ENCODE measurements around the gene EXOSC5. TPM values are rescaled to one million over a fixed set of nuclear protein-coding genes. Genes with fewer than 3 reads are reported as not detected.
"Not testable (repeated sequence)": the region's sequence is repeated elsewhere in the genome, so short reads cannot be mapped to it uniquely, and the experiment has no call there.

EXOSC5 gene
- total RNA-seq (2014; rRNA removed; shearing (Covaris generic)): 24.4 and 33.6 TPM in 2 replicates

DNA sequence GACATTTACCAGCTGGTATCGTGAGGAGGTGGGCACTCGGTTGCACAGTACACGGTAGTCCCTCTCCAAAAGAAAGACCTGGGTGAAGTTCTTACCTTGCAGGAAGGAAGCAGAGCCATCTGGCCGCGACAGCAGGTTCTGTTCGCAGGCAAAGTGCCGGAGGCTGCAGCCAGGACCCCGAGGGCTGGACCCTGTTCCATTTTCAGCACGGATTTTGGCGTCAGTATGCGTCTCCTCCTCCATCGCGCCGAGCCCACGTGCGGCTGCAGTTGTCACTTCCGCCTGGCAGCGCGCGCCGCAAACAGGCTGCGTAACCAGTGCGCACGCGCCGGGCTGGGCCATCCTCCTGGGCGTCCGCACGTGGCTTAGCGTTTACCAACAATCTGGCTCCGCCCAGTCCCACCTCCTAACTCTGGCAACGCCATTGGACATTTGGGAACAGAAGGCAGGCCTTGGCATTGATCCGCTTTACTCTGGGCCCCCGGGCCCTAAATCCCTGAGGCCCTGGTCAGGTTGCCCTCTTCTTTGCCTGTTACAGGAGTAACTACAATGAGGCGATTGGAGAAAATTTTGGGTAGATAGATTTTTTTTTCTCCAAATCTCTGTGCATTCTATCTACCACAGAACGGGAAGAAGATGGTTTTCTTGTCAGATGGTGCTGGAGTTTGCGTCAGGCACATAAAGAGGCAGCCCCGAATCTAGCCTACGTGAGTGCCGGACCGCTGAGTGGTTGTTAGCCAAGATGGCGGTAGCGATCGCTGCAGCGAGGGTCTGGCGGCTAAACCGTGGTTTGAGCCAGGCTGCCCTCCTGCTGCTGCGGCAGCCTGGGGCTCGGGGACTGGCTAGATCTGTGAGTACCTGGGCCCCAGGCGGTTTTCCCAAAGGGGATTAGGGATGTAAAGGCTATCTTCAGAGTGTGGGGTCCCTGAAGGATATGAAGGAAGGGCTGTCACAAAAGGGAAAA lies at the start of gene EXOSC5, which contains the start of gene BCKDHA:
EXOSC5 (minus strand) TSS at position 274 of the 964 bp plus-strand sequence; CDS start at position 243, 31 bp downstream.
BCKDHA (plus strand) TSS at position 733 of the 964 bp plus-strand sequence; CDS start at position 743, 10 bp downstream.
- Histone ChIP-seq H3K4me3 (peak within 1 kb of the TSS; percentile 62), H3K27ac (peak within 1 kb of the TSS; percentile 92), H3K27me3 (replicated peaks) (no peaks in the 10 kb centered on the region), H3K36me3 (no peaks in the 10 kb centered on the region), H3K4me1 (replicated peaks) (peaks cover 6% of the 10 kb centered on the region), H3K9me3 (replicated peaks) (no peaks in the 10 kb centered on the region)
- peak; percentile 100 for DNase-seq (ENCODE audit: low read depth in 1 of 2, low spot score in 2 of 2)

DNA sequence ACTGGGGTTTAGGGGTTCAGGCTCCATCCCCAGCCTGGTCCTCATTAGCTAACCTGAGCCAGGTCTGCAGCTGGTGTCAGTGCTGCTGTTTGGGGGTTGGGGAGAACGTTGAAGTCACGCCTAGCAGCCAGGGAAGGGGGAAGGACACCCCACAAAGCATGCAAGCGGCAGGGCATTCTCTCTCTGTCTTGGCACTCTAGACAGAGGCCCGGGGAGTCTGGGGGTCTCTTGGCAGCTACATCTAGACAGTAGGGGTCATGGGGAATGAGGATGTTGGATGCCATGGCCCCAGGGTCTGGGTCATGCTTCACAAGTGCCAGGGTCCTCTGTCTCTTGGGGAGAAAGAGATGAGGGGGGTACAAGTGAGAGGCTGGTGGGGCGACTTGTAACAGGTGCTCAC lies 48.4 kb upstream of the EXOSC5 start:
- Histone ChIP-seq H3K36me3 (no peaks in the 10 kb centered on the region), H3K27me3 (replicated peaks) (peaks cover 18% of the 10 kb centered on the region), H3K9me3 (replicated peaks) (no peaks in the 10 kb centered on the region), H3K4me1 (replicated peaks) (no peaks in the 10 kb centered on the region), H3K4me3 (no peak overlapping the region), H3K27ac (no peak overlapping the region)
- DNase-seq (ENCODE audit: low read depth in 1 of 2, low spot score in 2 of 2): no peak

DNA sequence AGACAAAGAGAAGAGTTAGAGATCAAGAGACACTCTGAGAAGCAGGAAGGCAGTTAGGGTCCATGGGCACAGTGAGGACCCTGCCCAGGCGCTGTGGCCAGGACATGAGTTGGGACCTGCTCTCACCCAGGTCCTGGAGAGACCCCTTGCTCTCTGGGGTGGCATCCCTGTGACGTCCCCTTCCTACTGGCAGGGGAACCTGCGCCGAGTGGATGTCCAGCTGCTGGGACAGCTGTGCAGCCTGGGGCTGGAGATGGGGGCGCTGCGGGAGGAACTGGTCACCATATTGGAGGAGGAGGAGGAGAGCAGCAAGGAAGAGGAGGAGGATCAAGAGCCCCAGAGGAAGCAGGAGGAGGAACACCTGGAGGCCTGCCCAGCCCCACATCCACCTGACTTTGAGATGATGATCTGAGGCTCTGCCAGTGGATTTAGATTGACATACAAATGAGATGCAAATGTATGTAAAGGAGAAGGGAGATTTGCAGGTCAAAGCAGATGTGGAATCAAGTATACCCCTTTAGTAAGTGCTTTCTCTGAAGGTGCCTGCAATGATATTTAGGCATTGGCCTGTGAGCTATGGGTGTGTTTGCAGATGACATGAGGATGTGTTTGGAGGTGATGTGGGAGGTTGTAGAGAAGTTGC lies 46.8 kb upstream of the EXOSC5 start:
- H3K4me3 ChIP-seq: no peak overlapping the region
- no peaks in the 10 kb centered on the region for H3K4me1 ChIP-seq (replicated peaks)
- no peak for DNase-seq (ENCODE audit: low read depth in 1 of 2, low spot score in 2 of 2)
- peaks cover 14% of the 10 kb centered on the region for H3K27me3 ChIP-seq (replicated peaks)
- H3K27ac ChIP-seq: no peak overlapping the region
- H3K9me3 ChIP-seq (replicated peaks): no peaks in the 10 kb centered on the region
- no peaks in the 10 kb centered on the region for H3K36me3 ChIP-seq

DNA sequence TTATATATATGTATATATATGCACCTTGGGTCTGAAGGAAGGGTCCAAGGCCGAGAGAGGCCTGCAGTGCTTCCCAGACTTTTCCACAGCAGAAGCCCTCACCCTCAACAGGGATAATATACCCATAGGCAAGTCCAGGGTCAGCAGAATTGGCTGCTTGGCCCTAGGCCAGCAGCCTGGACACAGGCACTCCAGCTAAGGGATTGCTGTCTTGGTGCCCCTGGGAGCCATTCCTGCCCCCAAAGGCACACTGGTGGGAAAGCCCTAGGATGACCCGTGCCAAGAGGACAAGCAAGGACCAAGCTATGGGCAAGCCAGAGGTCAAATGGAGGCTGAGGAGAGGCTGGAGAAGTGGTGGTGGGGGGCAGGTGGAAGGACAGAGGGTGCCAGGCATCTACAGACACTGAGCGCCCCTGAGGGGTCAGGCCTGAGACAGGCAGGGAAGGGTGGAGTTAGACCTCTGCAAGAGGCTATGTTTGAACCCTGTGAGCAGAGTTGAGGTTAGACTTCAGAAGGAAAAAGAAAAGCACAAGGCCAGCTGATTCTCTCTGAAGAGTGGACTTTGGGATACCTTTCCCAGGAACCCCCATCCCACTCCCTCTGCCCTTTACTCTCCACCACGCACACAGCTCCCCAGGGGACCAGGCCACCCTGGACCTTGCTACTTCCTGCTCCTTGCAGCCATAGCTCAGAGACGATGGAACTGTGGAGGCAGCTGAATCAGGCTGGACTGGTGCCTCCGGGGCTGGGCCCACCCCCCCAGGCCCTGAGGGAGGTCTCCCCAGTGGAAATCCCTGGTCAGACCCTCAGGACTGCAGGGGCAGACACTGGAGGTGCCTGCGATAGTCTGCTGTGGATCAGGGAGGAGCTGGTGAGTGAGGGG lies 45.6 kb upstream of the EXOSC5 start, which contains the start of gene ERICH4:
ERICH4 (plus strand) TSS at position 684 of the 883 bp plus-strand sequence; CDS start at position 698, 14 bp downstream.
- Histone ChIP-seq H3K27ac (no peak within 1 kb of the TSS), H3K9me3 (replicated peaks) (no peaks in the 10 kb centered on the region), H3K36me3 (peaks cover 6% of the 10 kb centered on the region), H3K4me3 (no peak within 1 kb of the TSS), H3K4me1 (replicated peaks) (no peaks in the 10 kb centered on the region), H3K27me3 (replicated peaks) (peaks cover 14% of the 10 kb centered on the region)
- no peak for DNase-seq (ENCODE audit: low read depth in 1 of 2, low spot score in 2 of 2)

DNA sequence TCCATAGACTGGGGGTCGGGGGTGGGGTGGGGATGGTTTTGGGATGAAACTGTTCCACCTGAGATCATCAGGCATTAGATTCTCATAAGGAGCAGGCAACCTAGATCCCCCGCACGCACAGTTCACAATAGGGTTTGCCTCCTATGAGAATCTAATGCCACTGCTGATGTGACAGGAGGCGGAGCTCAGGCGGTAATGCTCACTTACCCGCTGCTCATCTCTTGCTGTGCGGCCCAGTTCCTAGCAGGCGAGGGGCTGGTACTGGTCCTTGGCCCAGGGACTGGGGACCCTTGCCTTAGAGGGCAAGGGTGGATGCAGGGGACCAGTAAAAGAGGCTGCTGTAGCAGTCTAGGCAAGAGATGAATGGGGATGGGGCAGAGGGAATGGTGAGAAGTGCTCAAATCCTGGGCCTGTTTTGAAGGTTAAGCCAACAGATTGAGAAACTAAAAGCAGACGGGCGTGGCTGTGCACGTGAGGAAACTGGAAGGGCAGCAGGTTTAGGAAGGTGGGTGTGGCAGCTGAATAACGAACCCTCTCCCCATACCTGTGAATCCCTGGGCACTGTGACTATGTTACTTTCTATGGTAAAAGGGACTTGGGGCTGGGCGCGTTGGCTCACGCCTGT lies 44.3 kb upstream of the EXOSC5 start:
- no peak overlapping the region for H3K27ac ChIP-seq
- no peak for DNase-seq (ENCODE audit: low read depth in 1 of 2, low spot score in 2 of 2)
- H3K9me3 ChIP-seq (replicated peaks): no peaks in the 10 kb centered on the region
- H3K4me1 ChIP-seq (replicated peaks): no peaks in the 10 kb centered on the region
- H3K27me3 ChIP-seq (replicated peaks): peaks cover 14% of the 10 kb centered on the region
- H3K4me3 ChIP-seq: no peak overlapping the region
- H3K36me3 ChIP-seq: peaks cover 11% of the 10 kb centered on the region

DNA sequence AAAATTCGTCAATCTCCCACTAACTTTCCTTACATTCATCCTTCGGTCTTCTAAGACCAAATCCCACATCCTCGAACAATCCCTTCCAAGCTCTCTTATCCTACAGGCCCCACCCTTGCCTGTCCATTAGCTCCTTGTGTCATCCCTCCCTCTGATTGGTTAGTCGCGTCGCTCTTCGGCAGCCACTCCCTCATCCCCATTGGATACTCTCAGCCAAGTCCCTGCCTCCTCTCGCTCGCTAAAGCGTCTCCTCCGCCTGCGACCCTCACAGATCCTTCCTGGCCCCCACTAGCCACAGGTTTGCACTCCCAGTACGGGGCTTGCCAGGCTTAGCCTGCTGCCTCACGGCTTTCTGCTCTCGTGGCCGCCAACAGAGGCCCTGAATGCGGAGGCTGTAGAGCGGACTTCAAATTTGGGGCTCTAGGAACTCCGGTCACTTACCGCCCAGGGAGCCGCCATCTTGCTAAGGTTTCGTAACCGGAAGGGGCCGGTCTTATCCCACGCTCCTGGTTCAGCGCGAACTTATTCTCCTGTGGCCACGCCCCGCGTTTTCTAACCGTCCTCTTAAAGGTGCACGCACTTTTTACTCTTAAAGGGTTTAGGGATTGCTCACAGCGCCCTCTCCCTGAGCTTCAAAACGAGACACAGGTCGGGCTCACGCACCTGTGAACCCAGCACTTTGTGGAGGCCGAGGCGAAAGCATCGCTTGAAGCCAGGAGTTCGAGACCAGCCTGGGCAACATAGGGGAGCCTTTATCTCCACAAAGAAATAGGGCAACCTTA lies 42.5 kb upstream of the EXOSC5 start, which contains the start of gene DMAC2:
DMAC2 (minus strand) TSS at position 472 of the 782 bp plus-strand sequence; CDS start at position 459, 13 bp downstream.
- peaks cover 20% of the 10 kb centered on the region for H3K36me3 ChIP-seq
- H3K9me3 ChIP-seq (replicated peaks): no peaks in the 10 kb centered on the region
- peak within 1 kb of the TSS; percentile 90 for H3K27ac ChIP-seq
- peaks cover 6% of the 10 kb centered on the region for H3K27me3 ChIP-seq (replicated peaks)
- H3K4me3 ChIP-seq: peak within 1 kb of the TSS; percentile 78
- no peaks in the 10 kb centered on the region for H3K4me1 ChIP-seq (replicated peaks)
- peak; percentile 96 to 99 for DNase-seq (ENCODE audit: low read depth in 1 of 2, low spot score in 2 of 2)

DNA sequence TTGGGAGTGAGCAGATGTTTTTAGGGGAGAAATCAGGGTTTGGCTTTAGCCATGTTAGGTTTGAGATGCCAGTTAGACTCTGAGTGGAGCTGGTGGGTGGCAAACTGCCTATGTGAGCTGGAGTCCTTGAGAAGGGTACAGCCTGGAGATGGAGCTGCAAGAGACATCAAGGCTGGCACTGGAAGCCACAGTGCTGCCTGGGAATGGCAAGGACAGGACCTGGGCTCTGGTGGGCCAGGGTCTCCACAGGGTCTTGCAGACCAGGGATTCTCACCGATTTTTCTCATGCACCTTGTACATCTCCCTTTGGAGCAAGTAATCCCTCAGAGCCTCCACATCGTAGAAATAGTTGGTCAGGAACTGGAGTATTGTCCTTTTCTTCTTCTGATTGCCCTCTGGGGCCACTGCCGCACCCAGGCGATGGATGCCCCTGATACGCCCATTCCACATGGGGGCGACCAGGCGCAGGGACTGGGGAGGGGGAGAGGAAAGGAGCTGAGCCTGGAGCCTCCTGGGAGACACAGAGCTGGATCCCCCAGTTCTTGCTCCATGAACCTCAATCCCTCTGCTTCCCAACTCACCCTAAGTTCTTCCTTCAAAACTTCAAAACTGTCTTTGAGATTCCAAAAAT lies 40.9 kb upstream of the EXOSC5 start:
- DNase-seq (ENCODE audit: low read depth in 1 of 2, low spot score in 2 of 2): no peak
- H3K36me3 ChIP-seq: peaks cover 27% of the 10 kb centered on the region
- no peaks in the 10 kb centered on the region for H3K27me3 ChIP-seq (replicated peaks)
- no peaks in the 10 kb centered on the region for H3K4me1 ChIP-seq (replicated peaks)
- no peaks in the 10 kb centered on the region for H3K9me3 ChIP-seq (replicated peaks)
- H3K4me3 ChIP-seq: no peak overlapping the region
- H3K27ac ChIP-seq: no peak overlapping the region

DNA sequence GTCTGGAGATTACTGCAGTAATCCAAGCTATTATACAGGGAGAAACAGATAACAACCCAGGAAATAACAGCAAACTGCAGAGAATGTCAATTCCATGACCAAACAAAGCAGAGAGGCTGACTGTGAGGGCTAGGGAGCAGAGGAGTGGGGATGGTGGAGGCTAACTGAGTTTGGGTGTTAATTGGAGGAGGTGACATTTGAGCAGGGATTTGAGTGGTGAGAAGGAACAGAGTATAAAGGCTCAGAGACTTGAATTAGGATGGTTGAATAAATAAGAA lies 39.5 kb upstream of the EXOSC5 start:
- no peaks in the 10 kb centered on the region for H3K4me1 ChIP-seq (replicated peaks)
- no peaks in the 10 kb centered on the region for H3K9me3 ChIP-seq (replicated peaks)
- H3K4me3 ChIP-seq: no peak overlapping the region
- no peaks in the 10 kb centered on the region for H3K27me3 ChIP-seq (replicated peaks)
- DNase-seq (ENCODE audit: low read depth in 1 of 2, low spot score in 2 of 2): no peak
- H3K36me3 ChIP-seq: peaks cover 38% of the 10 kb centered on the region
- H3K27ac ChIP-seq: no peak overlapping the region

DNA sequence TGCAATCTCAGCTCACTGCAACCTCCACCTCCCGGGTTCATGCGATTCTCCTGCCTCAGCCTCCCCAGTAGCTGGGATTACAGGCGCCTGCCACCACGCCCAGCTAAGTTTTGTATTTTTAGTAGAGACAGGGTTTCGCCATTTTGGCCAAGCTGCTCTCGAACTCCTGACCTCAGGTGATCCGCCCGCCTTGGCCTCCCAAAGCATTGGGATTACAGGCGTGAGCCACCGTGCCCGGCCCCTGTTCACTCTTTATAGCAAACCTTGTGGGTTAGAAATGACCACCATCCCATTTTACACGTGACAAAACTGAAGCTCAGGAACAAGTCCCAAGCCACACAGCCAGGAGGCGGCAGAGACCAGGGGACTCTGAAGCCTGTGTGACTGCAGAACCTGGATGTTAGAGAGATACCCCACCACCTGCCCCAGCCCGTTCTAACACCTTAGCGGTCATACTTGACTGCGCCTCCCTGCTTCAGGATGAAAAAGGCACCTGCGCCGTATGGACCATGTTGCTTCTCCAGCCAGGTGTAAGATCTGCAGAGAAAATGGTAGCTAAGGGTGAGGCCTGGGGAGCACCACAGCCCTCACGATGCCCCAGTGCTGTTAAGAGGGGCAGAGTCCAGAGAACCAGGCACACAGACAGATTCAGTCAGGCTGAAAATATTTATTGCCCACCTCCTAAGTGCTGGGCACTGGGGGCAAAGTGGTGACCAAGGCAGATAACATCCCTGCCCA lies 38.9 kb upstream of the EXOSC5 start:
- Histone ChIP-seq H3K27me3 (replicated peaks) (no peaks in the 10 kb centered on the region), H3K36me3 (peaks cover 43% of the 10 kb centered on the region), H3K4me3 (no peak overlapping the region), H3K27ac (no peak overlapping the region), H3K9me3 (replicated peaks) (no peaks in the 10 kb centered on the region), H3K4me1 (replicated peaks) (no peaks in the 10 kb centered on the region)
- DNase-seq (ENCODE audit: low read depth in 1 of 2, low spot score in 2 of 2): no peak

DNA sequence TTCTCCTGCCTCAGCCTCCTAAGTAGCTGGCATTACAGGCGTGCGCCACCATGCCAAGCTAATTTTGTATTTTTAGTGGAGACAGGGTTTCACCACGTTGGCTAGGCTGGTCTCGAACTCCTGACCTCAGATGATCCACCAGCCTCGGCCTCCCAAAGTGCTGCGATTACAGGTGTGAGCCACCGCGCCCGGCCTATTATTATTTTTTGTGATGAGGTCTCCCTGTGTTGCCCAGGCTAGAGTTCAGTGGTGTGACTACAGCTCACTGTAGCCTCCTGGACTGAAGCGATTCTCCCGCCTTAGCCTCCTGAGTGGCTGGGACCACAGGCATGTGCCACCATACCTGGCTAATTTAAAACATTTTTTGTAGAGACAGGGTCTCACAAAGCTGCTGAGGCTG lies 38.2 kb upstream of the EXOSC5 start:
- H3K9me3 ChIP-seq (replicated peaks); DNase-seq (ENCODE audit: low read depth in 1 of 2, low spot score in 2 of 2); H3K4me3 ChIP-seq; H3K27ac ChIP-seq; H3K4me1 ChIP-seq (replicated peaks); H3K27me3 ChIP-seq (replicated peaks): not testable (repeated sequence)
- peaks cover 50% of the 10 kb centered on the region for H3K36me3 ChIP-seq

DNA sequence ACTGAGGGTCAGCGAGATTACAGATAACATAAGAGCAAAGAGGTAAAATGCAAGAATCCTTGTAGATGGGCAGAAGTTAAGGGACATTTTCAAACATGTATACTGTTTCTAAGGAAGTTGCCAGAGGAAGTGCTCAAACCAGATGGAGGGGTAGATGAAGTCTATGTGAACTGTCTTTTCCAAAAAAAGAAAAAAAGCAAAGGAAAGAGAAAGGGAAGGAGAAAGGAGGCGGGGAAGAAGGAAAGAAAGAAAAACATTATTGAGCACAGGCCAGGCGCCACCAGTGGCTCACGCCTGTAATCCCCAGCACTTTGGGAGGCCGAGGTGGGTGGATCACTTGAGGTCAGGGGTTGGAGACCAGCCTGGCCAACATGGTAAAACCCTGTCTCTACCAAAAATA lies 37.3 kb upstream of the EXOSC5 start:
- Histone ChIP-seq H3K4me1 (replicated peaks) (no peaks in the 10 kb centered on the region), H3K9me3 (replicated peaks) (no peaks in the 10 kb centered on the region), H3K4me3 (no peak overlapping the region), H3K27ac (no peak overlapping the region), H3K36me3 (peaks cover 53% of the 10 kb centered on the region), H3K27me3 (replicated peaks) (no peaks in the 10 kb centered on the region)
- DNase-seq (ENCODE audit: low read depth in 1 of 2, low spot score in 2 of 2): no peak

DNA sequence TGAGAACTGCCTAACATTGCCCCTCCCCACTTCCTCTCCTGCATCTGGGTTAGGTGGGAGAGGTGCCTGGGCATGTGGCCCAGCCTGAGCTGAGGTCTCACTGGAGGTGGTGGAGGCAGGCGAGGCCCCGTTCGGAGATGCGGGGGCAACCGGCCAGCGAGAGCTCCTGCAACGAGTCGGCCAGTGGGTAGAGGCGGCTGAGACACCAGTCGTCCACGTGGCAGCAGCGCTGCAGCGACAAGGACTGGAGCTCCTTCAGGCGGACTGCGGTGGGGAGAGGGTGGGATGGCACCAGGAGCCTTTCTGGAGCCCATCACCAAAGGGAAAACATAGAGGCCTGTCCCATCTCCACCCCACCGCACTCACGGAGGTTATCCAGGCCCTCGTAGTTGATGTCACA lies 36.0 kb upstream of the EXOSC5 start:
- no peak for DNase-seq (ENCODE audit: low read depth in 1 of 2, low spot score in 2 of 2)

More for the DNA sequence above, 36.0 kb upstream of the EXOSC5 start:
- Histone ChIP-seq H3K4me1 (replicated peaks) (no peaks in the 10 kb centered on the region), H3K27ac (no peak overlapping the region), H3K4me3 (no peak overlapping the region), H3K36me3 (peaks cover 55% of the 10 kb centered on the region), H3K27me3 (replicated peaks) (no peaks in the 10 kb centered on the region), H3K9me3 (replicated peaks) (no peaks in the 10 kb centered on the region)
